ENCODE results near the gene GJC1. TPM values are rescaled to one million over a fixed set of nuclear protein-coding genes. Genes with fewer than 3 reads are reported as not detected.

Gene GJC1
- total and polyA plus RNA-seq, 2 of the 8 experiments (the other 6 are each of a cell fraction or from before 2014, with no cell fraction given): 29.1 to 154 TPM

- H2BK12ac ChIP-seq (ENCODE audit: low read depth, low read length): no peak overlapping the region
- H3K79me1 ChIP-seq (ENCODE audit: low read depth, low read length): peaks cover 3% of the 10 kb centered on the region; the same call in 1 of the 2 replicates
- no peak for DNase-seq (ENCODE audit: low read depth in 1 of 2, low spot score in 2 of 2)
- H2BK15ac ChIP-seq (ENCODE audit: low read length): no peak overlapping the region
- peaks cover 27 to 67% (median 48%) of the 10 kb centered on the region in 4 experiments for H3K36me3 ChIP-seq (ENCODE audit: control insufficient read depth in 2 of 4, insufficient read depth in 4 of 4, low read length in 3 of 4)
- ChIA-PET CTCF (ENCODE audit: partially characterized antibody) (interaction anchor here (0.6 to 11.2 kb wide), 4 partner anchors 10 to 100 kb away, joined by 3 to 141 read pairs (median 10); no protein-coding TSS in a partner anchor), POLR2A (ENCODE audit: partially characterized antibody) (interaction anchor here (0.6 to 1.4 kb wide), 6 partner anchors 13 to 118 kb away, joined by 3 to 4 read pairs (median 3); partner anchors contain the start of gene HIGD1B)
- no peak overlapping the region for H3K4ac ChIP-seq (replicated peaks; ENCODE audit: insufficient read length, low read depth, low read length)
- H3K14ac ChIP-seq (ENCODE audit: insufficient read length): no peak overlapping the region
- H3K23ac ChIP-seq (ENCODE audit: insufficient read length): no peak overlapping the region
- H3K56ac ChIP-seq (replicated peaks; ENCODE audit: insufficient read length, low read depth, low read length): no peak overlapping the region
- H2AK5ac ChIP-seq (ENCODE audit: low read depth, low read length): no peak overlapping the region
- no peak overlapping the region for H4K91ac ChIP-seq (replicated peaks; ENCODE audit: insufficient read length, low read length)
- no peaks in the 10 kb centered on the region for H3K23me2 ChIP-seq (ENCODE audit: low read depth, low read length)
- H3K18ac ChIP-seq (ENCODE audit: extremely low read depth, low read length): no peak overlapping the region
- H3K27ac ChIP-seq (ENCODE audit: low read depth, low read length): no peak overlapping the region
- H3K79me2 ChIP-seq (ENCODE audit: control insufficient read depth in 1 of 2, insufficient read depth in 2 of 2, low read length in 2 of 2): no peaks in the 10 kb centered on the region
- H3K27me3 ChIP-seq (replicated peaks in 1 of 4; ENCODE audit: control insufficient read depth in 3 of 4, extremely low read depth in 1 of 4, insufficient read depth in 3 of 4, low read length in 3 of 4): no peaks in the 10 kb centered on the region
- no peak overlapping the region for H2BK120ac ChIP-seq (replicated peaks; ENCODE audit: low read depth, low read length)
- no peak overlapping the region for H2AFZ ChIP-seq (ENCODE audit: low read length)
- no peaks in the 10 kb centered on the region for H3K9me3 ChIP-seq (ENCODE audit: insufficient read depth in 2 of 2, low read depth in 1 of 2, low read length in 1 of 2)
- no peak overlapping the region for H2BK5ac ChIP-seq (ENCODE audit: low read depth, low read length)
- H4K8ac ChIP-seq (ENCODE audit: extremely low read depth, insufficient read depth, low read length): no peak overlapping the region
- no peak overlapping the region for H3K4me2 ChIP-seq (ENCODE audit: insufficient read depth in 1 of 2, low read depth in 2 of 2, low read length in 2 of 2)
- no peaks in the 10 kb centered on the region for H4K20me1 ChIP-seq (replicated peaks in 1 of 2; ENCODE audit: control insufficient read depth in 1 of 2, insufficient read depth in 2 of 2, low read length in 2 of 2)
- no peaks in the 10 kb centered on the region for H3K4me1 ChIP-seq (replicated peaks in 1 of 4; ENCODE audit: control insufficient read depth in 3 of 4, insufficient read depth in 4 of 4, low read length in 3 of 4)
- H2BK20ac ChIP-seq (ENCODE audit: low read length): no peak overlapping the region
- H3K4me3 ChIP-seq (ENCODE audit: extremely low read depth in 1 of 4, insufficient read depth in 2 of 4, low read depth in 3 of 4, low read length in 4 of 4): no peak overlapping the region
- FAIRE-seq: no peak
- H4K5ac ChIP-seq (ENCODE audit: insufficient read length, low read depth, low read length): no peak overlapping the region
- no peak overlapping the region for H3K9ac ChIP-seq (replicated peaks in 1 of 4; ENCODE audit: extremely low read depth in 1 of 4, low read depth in 3 of 4, low read length in 3 of 4)
- 95% methylated on average over 6 of the region's 6 CpGs; no CpG with 5 or more reads in 1 of the 2 experiments for WGBS, 2 experiments (ENCODE audit: extremely low coverage in 1 of 2, insufficient coverage in 1 of 2, insufficient read length in 1 of 2, insufficient replicate concordance in 2 of 2, low coverage in 1 of 2, low lambda C conversion rate in 2 of 2, missing lambda C conversion rate in 1 of 2)
- TF ChIP-seq GTF2F1 (IDR thresholded peaks at IDR 0.05; ENCODE audit: borderline replicate concordance, low read depth, low read length): no peak
- no peak for TF ChIP-seq HDAC2 (IDR thresholded peaks at IDR 0.05; ENCODE audit: borderline replicate concordance in 1 of 2, low read depth in 2 of 2, low read length in 2 of 2)
- TF ChIP-seq E2F6 (IDR thresholded peaks at IDR 0.05): no peak
- TF ChIP-seq CTCF (IDR thresholded peaks at IDR 0.05; ENCODE audit: control extremely low read depth in 1 of 3, insufficient read depth in 1 of 3, low read depth in 1 of 3, low read length in 3 of 3): no peak
- TF ChIP-seq MAFK (IDR thresholded peaks at IDR 0.05; ENCODE audit: low read depth, low read length): no peak
- TF ChIP-seq EP300 (IDR thresholded peaks at IDR 0.05; ENCODE audit: borderline replicate concordance in 1 of 2, low read depth in 2 of 2, low read length in 2 of 2): no peak
- no peak for TF ChIP-seq SRF (IDR thresholded peaks at IDR 0.05; ENCODE audit: low read depth, low read length)
- TF ChIP-seq TAF7 (optimal IDR thresholded peaks at IDR 0.05; ENCODE audit: borderline replicate concordance, low read depth, low read length): no peak
- TF ChIP-seq BACH1 (IDR thresholded peaks at IDR 0.05; ENCODE audit: low read length): no peak
- TF ChIP-seq ZNF274 (IDR thresholded peaks at IDR 0.05; ENCODE audit: borderline replicate concordance, extremely low read depth, low read length): no peak
Observed at GRCh38 chr17:44875761-44876160, 45.7 kb upstream of the GJC1 start.

Measured in H1 (cell line).